CD1c-positive myeloid dendritic cell (primary cell): ENCODE data around the gene OLFML3.

Experiments
- DNase-seq: peaks from one replicate; pipeline ENCODE4 v3.0.0-alpha.2; 2016; ENCODE audit errors: extremely low spot score

OLFML3 gene

DNA sequence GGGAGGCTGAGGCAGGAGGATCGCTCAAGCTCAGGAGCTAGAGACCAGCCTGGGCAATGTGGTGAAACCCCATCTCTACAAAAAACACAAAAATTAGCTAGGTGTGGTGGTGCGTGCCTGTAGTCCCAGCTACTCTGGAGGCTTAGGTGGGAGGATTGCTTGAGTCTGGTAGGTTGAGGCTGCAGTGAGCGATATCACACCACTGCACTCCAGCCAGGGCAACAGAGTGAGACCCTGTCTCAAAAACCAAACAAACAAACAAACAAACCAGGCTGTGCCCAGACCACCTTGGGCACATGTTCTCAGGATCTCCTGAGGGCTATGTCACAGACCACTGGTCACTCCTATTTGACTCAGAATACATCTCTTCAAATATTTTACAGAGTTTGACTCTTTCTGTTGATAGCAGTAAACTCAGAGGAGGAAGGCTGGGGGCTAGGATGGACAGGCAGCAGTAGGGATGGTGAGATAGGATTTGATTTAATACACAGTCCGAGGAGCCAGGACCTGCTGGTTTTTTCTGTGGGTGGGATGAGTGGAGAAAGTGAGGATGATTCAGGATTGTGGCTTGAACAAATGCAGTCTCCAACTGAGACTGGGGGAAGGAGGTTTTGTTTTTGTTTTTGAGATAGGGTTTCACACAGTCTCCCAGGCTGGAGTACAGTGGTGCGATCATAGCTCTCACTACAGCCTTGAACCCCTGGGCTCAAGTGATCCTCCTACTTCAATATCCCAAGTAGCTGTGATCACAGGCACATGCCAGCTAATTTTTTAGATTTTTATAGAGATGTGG lies 46.5 kb downstream of the OLFML3 start:
- DNase-seq, result no peak

DNA sequence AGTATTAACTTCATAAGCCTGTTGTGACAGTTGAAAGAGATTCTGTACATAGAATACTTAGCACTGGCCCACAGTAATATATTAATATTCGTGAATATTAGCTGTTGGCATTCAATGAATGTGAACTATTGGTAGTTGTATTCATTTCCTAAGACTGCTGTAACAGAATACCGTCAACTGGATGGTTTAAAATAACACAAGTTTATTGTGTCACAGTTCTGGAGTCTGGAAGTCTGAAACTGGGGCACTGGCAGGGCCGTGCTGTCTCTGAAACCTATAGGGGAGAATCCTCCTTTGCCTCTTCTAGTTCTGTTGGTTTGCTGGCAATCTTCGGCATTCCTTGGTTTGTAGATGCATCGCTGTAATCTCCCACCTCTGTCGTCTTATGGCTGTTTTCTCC lies 47.5 kb downstream of the OLFML3 start:
- no peak for DNase-seq
